SHP77 (cell line): ENCODE results near the gene CHMP1B.
"Not testable (repeated sequence)": the region's sequence is repeated elsewhere in the genome, so short reads cannot be mapped to it uniquely, and the experiment has no call there.

Experiments used
- DNase-seq, 2 experiments: peaks; one replicate each; lab custom pipeline; 2025; lab: John Stamatoyannopoulos, UW

CHMP1B gene

DNA sequence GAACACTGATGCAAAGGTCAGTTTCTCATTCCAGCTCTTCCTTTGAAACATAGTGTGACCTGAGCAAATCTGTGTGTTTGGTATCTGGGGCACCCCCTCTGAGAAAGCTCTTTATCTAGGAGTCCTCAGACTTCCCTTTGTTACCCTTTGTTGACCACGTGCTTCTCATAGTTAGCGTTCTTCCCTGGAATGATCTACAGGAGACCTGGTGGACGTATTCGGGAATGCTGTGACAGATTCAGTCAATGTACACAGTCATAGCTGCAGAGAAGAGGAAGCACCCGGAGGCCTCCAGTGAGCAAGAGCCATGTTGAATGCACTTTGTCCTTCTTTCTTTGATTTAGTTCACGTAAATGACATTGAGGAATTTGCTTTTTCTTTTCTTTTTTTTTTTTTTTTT, 10.7 kb upstream of the CHMP1B start:
- no peak for DNase-seq

DNA sequence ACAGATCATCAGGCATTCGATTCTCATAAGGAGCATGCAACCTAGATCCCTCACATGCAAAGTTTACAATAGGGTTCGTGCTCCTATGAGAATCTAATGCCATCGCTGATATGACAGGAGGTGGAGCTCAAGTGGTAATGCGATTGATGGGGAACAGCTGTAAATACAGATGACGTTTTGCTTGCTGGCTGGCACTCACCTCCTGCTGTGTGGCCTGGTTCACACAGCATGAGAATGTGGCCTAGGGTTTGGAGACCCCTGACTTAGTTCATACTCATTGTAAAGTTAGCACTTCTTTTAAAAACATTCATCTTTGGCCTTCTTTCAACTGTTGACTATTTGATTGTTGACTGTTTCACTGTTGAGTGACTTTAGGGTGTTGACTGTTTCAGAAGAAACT, 8.7 kb upstream of the CHMP1B start:
- DNase-seq, result peak; percentile 26 to 36

DNA sequence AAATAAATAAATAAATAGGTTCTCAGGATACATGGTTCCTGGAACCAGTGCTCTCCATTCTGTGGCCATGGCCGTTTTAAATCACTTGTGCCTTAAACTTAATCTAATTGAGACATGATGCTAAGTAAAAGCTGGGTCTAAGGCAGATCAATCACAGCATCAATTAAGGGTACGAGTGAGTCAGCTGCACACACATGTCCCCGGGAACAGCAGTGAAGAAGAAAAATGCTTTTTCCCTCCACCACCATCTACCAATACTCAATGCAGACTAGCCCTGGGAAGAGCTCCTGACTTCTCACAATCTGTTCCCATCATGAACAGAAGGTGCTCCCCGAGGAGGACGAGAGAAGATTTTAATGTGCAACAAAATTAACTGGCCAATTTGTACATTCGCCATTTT, 6.8 kb upstream of the CHMP1B start:
- no peak for DNase-seq

DNA sequence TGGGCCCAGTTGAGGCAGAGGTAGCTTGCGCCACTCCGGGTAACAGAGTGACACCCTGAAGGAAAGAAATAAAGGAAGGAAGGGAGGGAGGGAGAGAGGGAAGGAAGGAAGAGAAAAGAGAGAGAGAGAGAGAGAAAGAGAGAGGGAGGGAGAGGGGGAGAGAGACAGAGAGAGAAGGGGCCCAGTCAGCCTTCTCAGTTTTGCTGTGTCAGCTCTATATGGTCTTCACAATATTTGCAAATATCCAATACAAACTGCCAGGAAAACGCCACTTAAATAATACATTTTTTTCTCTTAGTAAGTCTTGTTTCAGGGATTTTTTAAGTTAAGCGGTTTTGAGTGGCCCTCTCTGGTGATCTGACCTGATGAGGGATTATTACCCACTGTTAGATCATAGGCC, 5.6 kb upstream of the CHMP1B start:
- no peak for DNase-seq

DNA sequence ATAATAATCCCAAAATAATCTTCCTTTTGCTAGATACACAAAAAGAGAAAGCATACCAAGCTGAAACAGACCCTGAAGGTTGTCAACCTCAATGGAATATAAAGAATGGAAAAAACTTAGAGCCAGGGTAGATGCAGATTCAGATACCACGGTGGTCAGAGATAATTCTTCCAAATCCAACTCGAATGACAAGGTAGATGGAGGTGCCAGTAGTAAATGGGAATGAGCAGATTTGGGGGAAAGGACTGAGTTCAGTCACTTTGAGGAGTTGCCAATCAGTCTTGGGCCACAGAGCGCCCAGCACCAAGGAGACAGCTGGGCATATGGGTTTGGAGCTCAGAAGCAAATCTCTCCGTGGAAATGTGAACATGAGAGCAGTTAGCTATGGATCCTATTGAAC, 3.4 kb upstream of the CHMP1B start:
- DNase-seq, result no peak

DNA sequence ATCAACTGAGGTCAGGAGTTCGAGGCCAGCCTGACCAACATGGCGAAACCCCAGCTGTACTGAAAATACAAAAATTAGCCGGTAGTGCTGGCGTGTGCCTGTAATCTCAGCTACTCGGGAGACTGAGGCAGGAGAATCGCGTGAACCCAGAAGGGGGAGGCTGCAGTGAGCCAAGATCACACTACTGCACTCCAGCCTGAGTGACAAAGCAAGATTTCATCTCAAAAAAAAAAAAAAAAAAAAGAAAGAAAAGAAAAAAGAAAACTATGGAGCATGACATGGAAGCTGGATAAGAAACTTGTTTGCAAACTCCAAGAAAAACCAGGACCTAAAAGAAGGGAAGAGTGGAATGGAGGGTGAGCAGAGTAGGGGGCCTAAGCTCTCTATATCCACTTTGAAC, 1.9 kb upstream of the CHMP1B start:
- DNase-seq, result no peak

DNA sequence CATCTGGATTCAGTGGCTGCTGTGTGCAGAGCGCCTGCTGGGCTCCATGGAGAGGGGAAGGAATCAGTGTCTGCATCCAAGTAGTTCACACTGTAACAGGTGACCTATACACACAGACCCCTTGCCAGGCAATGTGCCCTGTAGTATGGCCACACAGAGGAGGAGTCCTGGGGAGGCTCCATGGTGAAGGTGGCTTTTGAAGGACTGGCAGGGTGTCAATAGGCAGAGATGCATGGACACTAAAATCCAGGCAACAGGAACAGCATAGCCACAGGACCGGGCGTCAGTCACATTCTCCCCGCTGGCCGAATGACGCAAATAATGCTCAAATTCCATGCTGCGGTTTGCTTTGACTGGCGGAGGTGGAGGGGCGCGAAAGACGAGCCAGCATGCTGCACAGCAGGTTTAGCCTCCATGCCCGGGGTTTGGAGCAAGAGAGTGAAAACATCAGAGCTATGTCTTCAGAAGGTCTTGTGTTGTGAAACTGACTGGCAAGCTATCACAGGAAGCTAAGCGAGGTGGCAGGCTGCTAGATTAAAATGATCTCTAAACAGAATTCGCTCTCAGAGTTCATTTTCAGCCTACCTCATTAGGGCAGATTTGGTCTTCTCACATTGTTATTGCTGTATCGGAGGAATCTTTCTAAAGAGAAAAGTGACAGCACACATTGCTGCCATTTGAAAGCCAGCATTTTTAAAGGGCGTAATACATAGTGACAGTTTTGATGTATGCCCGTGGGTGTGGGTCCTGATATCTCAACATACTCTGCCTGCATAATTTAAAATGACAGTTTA, 1.2 kb upstream of the CHMP1B start:
- DNase-seq, result peak; percentile 51 to 67

DNA sequence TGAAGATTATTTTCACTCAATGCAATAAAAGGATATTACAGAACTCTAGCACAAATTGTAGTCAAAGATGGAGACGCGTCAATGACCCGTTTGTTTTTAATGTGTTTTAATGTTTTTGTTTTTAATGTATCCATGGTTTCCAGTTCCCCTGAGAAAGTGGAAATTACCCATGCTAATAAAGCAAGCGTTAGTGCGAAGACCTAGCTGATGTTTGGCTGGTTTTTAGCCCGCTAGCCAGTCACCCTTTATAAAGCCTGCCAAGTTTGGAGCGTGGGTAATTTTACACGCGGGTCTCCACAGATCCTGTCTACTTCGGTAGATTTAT, 430 bp upstream of the CHMP1B start:
- DNase-seq, result peak in 1 of 2 experiments; percentile 6

DNA sequence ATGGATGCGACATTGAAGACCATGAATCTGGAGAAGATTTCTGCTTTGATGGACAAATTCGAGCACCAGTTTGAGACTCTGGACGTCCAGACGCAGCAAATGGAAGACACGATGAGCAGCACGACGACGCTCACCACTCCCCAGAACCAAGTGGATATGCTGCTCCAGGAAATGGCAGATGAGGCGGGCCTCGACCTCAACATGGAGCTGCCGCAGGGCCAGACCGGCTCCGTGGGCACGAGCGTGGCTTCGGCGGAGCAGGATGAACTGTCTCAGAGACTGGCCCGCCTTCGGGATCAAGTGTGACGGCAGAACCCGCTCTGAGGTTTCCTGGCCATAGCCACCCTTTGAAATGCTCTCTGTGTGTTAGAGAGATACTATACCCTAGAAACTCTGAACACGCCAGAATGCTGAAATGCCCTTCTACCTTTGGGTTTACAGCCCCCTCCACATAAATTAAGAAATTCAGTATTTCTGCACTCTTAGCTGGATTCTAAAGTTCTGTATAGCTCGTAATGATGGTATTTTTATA, 659 bp downstream of the CHMP1B start:
- no peak for DNase-seq

DNA sequence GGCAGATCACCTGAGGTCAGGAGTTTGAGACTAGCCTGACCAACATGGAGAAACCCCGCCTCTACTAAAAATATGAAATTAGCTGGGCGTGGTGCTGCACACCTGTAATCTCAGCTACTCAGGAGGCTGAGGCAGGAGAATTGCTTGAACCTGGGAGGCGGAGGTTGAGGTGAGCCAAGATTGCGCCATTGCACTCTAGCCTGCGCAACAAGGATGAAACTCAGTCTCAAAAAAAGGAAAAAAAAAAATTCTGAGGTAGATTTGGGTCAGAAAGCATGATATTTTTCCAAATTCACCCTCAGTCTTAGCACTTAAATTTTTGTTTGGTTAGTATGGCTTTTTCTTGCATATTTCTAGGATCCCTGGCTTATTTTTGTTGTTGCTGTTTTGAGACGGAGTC, 3.3 kb downstream of the CHMP1B start:
- DNase-seq, result not testable (repeated sequence)

DNA sequence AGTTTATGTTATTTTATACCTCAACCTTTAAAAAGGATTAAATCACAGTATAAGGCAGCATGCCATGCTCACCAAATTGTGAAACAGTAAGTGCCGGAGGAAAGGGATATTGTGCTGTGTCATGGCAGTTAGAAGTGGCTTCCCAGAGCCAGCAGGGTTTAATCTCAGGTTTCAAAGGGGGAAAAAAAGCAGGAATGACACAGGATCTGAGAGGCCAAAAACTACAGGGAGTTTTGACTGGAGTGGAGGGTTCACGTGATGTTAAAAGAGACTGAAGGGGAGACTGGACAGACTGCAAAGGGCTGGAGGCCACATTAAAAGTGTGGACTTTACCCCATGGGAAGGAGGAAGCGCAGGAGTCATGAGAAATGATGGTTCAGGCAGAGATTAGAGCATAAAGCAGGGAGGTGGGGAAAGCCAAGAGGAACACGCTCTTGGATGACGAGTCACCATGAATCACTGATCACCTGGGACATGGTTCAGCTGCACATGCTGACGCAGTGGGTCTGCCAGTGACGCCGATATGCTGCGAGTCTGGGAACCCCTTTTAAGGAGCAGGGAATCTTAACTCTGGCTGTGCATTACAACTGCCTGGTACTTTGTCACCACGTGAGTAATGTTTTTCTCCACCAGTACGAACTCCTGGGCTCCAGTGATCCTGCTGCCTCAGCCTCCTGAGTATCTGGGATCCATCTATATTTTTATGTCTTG, 6.1 kb downstream of the CHMP1B start:
- DNase-seq, result peak; percentile 78 to 82

DNA sequence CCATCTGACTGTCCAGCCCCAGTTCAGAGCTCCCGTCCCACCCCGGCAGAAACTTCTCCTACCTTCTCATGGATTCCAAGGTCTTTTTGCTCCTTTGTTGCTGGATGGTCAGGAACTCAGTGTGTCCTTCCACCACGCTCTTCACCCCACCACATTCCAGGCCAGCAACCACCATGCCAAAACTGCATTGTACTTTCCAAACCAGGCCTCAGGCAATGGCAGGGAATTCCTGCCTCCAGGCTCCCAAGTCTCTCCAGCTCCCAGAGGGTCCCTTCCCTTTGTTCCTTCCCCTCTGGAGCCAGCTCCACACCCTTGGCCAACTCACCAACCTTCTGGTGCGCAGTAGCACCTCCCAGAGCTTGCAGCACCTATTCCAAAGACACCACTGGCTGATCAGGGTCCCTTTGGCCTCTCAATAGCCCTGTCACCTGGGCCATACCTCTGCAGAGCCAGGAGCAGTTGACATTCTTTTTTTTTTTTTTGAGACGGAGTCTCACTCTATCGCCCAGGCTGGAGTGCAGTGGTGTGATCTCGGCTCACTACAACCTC, 8.1 kb downstream of the CHMP1B start:
- DNase-seq, result no peak

DNA sequence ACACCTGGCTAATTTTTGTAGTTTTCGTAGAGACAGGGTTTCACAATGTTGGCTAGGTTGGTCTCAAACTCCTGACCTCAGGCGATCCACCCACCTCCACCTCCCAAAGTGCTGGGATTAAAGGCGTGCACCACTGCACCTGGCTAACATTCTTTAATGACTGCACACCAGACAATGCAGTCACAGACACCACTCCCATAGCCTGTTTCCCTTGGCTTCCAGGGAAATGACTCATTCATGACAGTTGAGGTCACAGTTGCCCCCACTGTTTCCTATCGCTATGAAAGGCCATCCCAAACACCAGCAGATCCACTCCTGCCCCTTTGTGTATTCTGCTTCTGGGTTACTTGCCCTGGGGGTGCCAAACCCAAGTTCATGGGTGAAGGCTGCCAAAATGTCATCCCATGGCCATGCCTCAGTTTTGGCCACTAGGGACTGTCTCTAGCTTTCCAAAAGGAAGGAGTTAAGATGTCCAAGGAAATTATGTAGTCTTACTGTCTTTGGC, 8.7 kb downstream of the CHMP1B start:
- no peak for DNase-seq

DNA sequence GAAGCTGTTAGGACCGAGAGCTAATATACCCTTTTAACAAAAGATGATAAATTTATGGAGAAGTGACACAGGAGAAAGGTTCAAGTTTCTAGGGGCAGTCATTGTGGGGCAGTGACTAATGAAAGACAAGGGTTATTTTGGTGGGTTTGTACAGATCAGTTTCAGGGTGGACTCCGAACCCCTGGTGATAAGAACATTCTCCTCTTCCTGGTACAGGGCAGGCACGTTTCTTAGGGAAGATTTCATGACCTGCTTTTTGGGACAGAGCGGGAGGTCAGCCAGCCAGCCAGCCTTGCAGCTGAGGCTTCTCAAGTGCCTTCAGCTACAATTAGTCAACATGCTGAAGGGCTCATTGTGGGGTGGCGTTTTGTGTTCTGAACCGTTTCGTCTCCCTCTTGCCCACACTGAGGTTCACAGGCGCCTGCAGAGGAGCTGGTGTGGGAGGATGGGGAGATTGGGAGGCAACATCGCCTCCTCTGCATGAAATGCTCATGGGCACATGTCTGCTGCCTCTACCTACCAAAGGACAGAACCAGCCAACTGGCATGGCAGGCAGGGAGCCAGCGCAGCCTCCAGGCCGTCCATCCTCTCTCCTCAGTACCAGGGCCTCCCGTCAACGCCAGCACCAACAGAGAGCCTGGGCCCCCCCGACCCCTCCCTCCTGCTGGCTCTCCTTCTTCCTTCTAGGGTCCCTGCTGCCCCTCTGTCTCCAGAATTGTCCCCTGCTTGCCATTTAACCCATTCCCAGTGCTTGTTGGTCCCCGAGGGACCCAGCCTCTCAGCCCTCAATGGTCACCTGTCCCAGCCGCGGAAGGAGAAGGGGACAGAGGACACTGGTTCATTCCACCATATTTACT, 9.6 kb downstream of the CHMP1B start:
- no peak for DNase-seq

DNA sequence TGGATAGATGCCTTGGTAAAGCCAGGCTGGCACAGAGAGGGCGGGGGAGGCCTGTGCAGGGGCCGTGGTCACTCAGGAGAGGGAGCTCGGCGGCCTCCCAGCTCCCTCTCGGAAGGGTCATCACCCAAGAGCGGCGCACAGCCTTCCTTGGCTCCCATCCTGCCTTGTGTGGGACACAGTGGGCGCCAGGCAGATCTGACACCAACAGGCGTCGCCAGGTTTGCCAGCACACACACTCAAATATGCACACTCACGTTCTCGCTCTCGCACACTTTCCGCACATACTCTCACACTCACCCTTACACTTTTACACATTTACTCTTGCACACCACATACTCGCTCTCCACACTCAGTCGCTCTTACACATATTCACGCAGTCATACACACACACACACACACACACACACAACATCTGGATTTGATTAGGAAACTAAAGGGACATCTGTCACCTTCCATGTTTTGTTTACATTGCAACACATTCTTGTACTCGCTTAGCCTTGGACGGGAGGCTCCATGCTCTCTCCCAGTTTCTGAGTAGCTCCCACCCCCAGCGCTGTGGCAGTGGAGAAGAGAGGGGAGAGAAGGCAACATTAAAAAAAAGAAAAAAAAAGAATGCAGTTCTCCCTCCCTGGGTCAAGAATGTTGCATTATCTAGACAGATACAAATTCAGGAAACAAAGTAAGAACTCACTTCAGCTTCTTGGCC, 10.5 kb downstream of the CHMP1B start:
- no peak for DNase-seq

DNA sequence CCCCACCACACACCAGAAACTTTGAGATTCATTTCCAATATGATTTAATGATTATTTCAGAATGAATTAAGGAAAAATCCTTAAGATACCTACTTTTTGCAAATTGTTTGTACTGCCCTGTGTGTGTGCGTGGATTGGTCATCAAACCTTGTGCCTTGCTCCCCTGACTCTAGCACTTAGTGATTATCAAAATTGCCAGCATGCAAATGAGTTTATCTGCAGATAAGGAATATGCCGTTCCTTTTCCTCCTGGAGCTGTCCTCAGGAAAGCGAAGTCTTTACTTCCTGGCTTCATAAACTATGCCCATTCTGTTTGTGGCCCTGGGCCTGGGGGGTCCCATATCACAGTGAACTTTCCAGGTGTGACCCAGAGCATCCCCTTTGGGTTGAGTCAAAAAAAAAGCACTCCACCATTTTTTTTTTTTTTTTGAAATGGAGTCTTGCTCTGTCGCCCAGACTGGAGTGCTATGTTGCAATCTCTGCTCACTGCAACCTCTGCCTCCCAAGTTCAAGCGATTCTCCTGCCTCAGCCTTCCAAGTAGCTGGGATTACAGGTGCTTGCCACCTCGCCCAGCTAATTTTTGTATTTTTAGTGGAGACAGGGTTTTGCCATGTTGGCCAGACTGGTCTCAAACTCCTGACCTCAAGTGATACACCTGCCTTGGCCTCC, 11.4 kb downstream of the CHMP1B start:
- no peak for DNase-seq

DNA sequence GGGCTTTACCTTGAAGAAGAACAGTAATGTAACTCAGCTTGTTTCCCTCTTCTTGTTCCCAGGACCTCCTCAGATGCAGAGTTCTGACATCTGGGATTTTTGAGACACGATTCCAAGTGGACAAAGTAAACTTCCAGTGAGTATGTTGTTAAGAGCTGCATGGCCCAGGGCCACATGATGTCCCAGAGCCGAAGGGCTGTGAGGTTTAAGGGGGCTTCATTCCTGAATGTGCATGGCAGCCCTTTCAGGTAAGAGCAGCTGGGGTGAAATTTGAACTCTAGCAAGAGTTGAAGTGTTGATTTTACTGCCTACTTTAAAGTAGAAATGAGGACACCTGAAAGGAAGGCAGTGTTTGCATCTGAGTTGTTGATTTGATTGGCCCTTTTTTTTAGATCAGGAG, 13.3 kb downstream of the CHMP1B start:
- DNase-seq, result no peak

DNA sequence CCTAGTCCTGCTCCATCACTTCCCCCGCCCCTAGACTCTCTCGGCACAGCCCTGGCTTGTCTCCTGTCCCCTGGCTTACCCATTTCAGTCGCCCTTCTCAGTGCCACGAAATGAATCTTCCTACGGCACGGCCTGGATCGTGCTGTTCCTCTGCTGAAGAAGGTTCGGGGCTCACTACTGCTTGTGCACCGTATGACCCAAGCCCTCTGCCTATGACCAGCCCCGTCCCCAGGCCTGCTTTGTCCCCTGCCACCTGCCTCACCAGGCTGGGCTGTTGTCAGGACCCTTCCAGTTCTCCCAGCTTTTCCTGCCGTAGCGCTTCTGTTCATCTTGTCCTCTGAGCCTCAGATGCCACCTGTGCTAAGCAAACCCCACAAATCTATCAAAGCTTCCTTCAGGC, 13.9 kb downstream of the CHMP1B start:
- no peak for DNase-seq

DNA sequence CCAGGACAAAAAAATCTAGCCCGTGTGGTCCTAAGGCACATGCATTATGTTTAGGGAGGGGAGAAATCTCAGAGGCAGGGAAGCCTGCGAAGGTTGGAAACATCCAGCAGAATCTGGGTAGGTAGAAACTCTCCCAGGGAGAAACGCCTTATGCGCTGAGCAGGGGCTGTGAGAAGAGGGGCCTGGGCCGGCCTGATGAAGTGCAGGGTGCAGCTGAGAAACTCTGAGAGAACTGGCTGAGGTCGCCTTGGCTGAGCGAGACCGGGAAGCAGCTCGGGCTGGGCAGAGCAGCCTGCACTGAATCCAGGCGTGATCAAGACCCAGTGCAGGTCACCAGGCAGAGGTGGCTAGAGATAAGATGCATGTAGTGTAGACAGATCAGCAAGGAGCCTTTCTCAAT, 15.1 kb downstream of the CHMP1B start:
- DNase-seq, result no peak

DNA sequence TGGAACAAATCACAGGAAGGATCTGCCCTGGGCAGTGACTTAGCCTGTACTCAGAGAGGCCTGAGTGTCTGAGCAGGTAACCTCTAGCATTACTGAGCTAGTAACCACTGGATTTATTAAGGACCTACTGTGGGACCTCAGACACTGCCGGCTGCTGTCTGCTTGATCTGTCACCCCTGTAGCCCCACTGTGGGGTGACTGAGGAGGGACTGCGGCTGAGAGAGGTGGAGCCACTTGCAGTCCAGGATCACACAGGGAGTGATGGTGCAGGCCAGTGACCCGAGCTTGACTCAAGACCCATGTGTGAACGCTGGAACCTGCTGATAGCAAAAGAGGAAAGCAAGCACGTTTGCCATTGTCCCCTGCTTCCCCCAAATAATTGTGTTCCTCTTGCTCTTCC, 15.6 kb downstream of the CHMP1B start:
- no peak for DNase-seq

DNA sequence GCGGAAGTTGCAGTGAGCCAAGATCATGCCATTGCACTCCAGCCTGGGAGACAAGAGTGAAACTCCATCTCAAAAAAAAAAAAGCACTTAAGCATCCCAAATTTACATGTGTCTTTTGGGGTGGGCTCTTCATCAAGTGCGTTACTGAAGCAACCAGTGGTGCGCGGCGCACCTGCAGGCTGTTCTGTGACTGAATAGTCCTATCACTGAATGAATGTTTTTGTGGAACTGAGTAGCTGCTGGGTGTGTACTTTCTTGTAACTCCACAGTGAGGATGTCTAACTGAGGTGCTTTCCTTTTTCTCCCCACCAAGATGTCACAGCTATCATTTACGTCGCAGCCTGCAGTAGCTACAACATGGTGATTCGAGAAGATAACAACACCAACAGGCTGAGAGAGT, 17.0 kb downstream of the CHMP1B start:
- DNase-seq, result no peak
